GM18861 (cell line): ENCODE measurements around the gene MRPS23.
"Not testable (repeated sequence)": the region's sequence is repeated elsewhere in the genome, so short reads cannot be mapped to it uniquely, and the experiment has no call there.

ENCODE experiments used
- ATAC-seq: cut with Tn5 transposase; IDR thresholded peaks from one replicate; pipeline ENCODE4 v1.9.1; 2021; ENCODE audit not compliant: unreplicated experiment

Gene MRPS23

GRCh38 chr17:57864273-57864672, 14.4 kb upstream of the MRPS23 start:
- no peak for ATAC-seq

GRCh38 chr17:57862694-57863667, 13.1 kb upstream of the MRPS23 start:
- ATAC-seq, result no peak

GRCh38 chr17:57861790-57862693, 12.2 kb upstream of the MRPS23 start:
- ATAC-seq, result no peak

- no peak for ATAC-seq
These were observed 11.4 kb upstream of the MRPS23 start for GRCh38 chr17:57861000-57861789.

GRCh38 chr17:57860414-57860999, 10.7 kb upstream of the MRPS23 start:
- no peak for ATAC-seq

GRCh38 chr17:57859601-57860413, 10.0 kb upstream of the MRPS23 start:
- ATAC-seq, result no peak

GRCh38 chr17:57858838-57859237, 9.0 kb upstream of the MRPS23 start:
- no peak for ATAC-seq

GRCh38 chr17:57856792-57857620, 7.2 kb upstream of the MRPS23 start:
- no peak for ATAC-seq

DNA sequence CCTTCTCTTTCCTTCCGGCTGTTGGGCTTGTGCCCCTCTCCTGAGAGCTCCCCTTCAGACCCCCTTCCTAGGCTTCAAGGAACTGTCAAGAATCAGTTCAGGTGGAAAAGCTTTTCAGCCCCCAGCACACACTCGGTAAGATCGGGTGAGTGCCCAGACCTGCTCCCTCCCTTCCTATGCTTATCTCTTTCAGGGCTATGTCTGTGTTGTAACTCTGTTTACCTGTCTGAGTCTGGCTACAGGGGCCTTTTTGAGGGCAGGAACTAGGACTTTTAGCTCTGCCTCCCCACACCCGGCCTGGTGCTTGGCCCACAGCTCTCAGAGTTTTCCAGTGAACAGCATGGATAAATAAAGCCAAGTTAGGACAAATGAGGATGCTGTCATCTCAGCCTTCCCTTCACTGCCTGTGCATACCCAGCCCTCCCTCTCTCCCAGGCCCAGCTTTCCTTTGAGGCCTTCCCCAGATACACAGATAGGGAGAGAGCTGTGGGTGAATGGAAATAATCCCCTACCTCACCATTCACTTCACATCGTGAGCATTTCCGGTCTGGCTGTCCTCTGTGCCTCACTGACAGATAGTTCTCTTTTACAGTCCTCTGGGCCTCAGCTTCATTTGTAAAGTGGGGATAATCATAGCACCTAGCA, 5.7 kb upstream of the MRPS23 start:
- no peak for ATAC-seq

DNA sequence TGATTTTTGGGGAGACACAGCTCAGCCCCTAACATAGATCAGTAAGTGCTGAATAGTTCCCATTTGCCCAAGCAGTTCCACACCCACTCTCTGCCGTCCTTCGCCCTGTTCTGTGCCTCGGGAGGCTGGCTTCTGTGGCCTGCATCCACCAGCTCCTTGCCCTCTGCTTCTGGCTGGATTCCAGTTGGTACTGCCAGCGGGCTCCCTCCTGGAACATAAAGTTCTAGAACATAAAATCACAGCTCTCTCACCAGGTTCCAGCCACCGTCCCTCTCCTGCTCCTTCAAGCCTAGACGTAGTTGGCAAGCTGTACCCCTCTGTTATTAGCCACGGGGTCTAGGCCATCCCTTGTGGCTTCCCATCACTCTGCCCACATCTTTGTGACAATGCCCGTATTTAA, 3.9 kb upstream of the MRPS23 start:
- no peak for ATAC-seq

DNA sequence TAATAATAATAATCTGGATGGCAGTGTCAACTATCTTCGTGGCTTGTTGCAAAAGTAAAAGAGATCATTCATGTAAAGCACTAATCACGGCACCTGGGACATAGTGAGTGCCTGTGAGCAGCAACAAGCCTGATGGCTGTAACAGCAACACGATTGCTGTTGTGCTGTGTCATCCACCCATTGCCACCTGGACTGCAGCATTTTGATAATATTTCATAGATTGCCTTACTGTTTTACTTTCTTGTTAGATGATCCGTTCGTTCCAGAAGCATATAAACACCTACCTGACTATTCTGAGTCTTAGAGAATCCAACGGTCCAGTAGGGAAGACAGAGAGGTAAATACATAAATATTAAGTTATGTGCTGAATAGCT, 3.1 kb upstream of the MRPS23 start:
- ATAC-seq, result no peak

DNA sequence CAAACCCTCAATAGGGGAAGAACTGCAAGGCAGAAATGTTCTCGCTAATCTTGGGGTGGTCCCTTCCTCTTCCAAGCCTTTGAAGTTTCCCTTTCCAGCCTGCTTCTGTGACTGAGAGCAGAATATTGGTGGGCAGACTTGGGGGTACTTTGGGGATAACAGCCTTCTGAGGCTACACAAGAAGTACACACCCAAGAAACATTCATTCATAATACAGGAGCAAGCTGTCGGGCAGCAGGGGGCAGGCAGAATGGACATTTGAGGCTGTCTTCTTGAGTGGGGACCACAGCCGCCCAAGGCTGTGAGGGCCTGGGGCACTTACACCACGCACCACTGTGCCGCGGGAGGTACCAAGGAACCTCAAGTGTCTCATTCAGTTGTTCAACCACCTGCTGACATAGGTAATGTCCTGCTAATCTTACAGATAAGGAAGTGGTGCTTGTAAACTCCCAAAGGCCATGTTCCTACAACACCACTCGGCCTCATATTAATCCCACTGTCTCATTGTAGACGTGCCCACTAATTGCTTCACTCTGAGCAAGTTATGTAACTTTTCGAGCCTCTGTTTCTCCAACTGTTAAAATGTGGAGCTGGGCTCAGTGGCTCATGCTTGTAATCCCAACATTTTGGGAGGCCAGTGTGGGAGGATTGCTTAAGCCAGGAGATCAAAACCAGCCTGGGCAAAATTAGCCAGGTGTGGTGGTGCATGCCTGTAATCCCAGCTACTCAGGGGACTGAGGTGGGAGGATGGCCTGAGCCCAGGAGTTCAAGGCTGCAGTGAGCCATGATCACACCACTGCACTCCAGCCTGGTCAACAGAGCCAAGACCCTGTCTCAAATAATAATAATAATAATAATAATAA, 2.5 kb upstream of the MRPS23 start:
- no peak for ATAC-seq

GRCh38 chr17:57849163-57849873, 526 bp downstream of the MRPS23 start:
- ATAC-seq, result no peak

- not testable (repeated sequence) for ATAC-seq
These were observed 3.5 kb downstream of the MRPS23 start for GRCh38 chr17:57846056-57846945.

- ATAC-seq, result no peak
These were observed 7.6 kb downstream of the MRPS23 start for GRCh38 chr17:57842280-57842679.

DNA sequence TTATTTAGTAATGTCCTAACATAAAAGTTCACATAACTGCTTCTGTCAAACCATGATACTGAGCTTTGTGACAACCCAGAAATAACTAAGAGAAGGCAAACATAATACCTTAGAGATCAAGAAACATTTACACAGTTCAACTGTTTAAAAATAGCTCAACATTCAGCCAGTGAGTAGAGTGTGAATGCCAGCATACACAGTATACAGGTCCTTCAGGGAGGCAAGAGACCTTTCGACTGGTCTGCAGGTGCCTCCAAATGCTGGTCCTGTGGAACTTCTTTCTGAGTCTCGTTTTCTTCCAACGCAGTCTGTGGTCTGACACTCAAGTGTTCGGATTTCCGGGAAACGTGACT, 10.3 kb downstream of the MRPS23 start:
- ATAC-seq, result no peak
